GM23248 (cell line): Measurements from ENCODE around the gene GPR55.

Experiments used
- EZH2 ChIP-seq: fragments of 200-600 bp; sonication (generic); IDR thresholded peaks from 2 replicates; pipeline ENCODE4 v1.6.1; 2018; ENCODE audit warnings: antibody characterized with exemption, mild to moderate bottlenecking; ENCODE audit not compliant: insufficient read depth, poor library complexity, severe bottlenecking
- EZH2phosphoT487 ChIP-seq: fragments of 200-600 bp; sonication (generic); IDR thresholded peaks from 2 replicates; pipeline ENCODE4 v1.6.1; 2018; ENCODE audit warnings: antibody characterized with exemption, moderate library complexity, mild to moderate bottlenecking, low read depth; ENCODE audit not compliant: insufficient read depth

- TF ChIP-seq EZH2 (no peak), EZH2phosphoT487 (no peak)
Measured at GRCh38 chr2:230939691-230940470, 14.8 kb upstream of the GPR55 start.
